GM12891 (cell line): ENCODE measurements around the gene NCKIPSD.

Experiments
- DNase-seq: peaks from one replicate; pipeline ENCODE4 v3.0.0; 2011; ENCODE audit warnings: low spot score; ENCODE audit not compliant: insufficient read length
- FAIRE-seq: peaks from 2 replicates; lab custom pipeline; 2011; peaks lifted over from hg19 to GRCh38; lab: Jason Lieb, UNC
- PAX5 ChIP-seq: IDR thresholded peaks from 2 replicates; pipeline ENCODE4 v1.6.1; 2011; ENCODE audit warnings: low read length, moderate library complexity, mild to moderate bottlenecking; ENCODE audit not compliant: insufficient read depth, severe bottlenecking
- POLR2A ChIP-seq: IDR thresholded peaks from 2 replicates; pipeline ENCODE4 v1.6.1; 2011; ENCODE audit warnings: low read depth, low read length, control low read depth
- POLR2AphosphoS5 ChIP-seq: IDR thresholded peaks from 2 replicates; pipeline ENCODE4 v1.6.1; 2011; ENCODE audit warnings: low read depth, low read length, control low read depth
- POU2F2 ChIP-seq: IDR thresholded peaks from 2 replicates; pipeline ENCODE4 v1.6.1; 2011; ENCODE audit warnings: low read depth, mild to moderate bottlenecking, control low read depth, low read length, moderate library complexity
- SPI1 ChIP-seq: IDR thresholded peaks from 2 replicates; pipeline ENCODE4 v1.6.1; 2011; ENCODE audit warnings: low read depth, low read length, control low read depth
- TAF1 ChIP-seq: IDR thresholded peaks from 2 replicates; pipeline ENCODE4 v1.6.1; 2011; ENCODE audit warnings: low read depth, low read length, control low read depth

Gene NCKIPSD

DNA sequence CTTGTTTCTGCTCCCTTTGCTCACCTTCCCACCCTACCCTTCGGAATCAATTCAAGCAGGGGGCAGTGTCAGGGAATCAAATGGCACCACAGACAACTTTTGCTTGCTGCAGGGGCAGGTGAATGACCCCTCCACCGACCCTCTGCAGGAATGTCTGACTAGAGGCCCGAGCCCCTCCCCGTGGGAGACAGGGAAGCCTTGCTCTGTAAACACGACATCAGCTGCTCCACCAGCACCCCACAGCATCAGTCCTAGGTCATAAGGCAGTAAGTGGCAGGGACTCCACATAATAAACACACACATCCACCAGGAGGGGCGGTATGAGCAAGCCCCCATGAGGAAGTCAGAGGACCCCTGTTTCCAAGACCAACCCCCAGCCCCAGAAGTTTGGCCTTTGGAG, 48.4 kb downstream of the NCKIPSD start:
- no peak for DNase-seq
- FAIRE-seq: no peak
- TF ChIP-seq TAF1 (no peak), POLR2A (no peak), POLR2AphosphoS5 (no peak), SPI1 (no peak), PAX5 (no peak), POU2F2 (no peak)

DNA sequence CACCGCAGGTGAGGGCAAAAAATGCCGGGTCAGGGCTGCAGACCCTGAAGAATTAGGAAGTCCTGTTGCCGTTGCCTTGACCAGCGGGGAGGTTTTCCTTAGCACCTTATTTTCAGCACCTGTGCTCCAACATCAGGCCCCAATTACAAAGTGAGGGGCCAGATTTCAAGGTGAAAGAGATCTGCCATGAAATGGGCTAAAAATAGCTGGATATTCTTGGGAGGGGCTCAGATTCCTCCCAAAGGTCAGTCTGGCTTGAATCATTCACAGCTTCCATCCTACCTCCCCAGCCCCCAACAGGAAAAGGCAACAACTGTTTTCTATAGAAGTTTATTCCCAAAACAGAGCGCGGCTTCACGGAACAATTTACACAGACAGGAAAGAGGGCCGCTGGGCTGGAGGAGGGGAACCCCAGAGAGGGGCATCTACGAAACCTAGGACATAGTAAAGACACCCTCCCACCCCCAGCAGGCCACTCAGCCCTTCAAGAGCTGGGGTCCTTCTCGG, 49.5 kb downstream of the NCKIPSD start:
- TF ChIP-seq POU2F2: no peak
- no peak for TF ChIP-seq POLR2AphosphoS5
- no peak for TF ChIP-seq POLR2A
- no peak for TF ChIP-seq TAF1
- TF ChIP-seq PAX5: no peak
- TF ChIP-seq SPI1: no peak
- FAIRE-seq (no peak), DNase-seq (no peak)

DNA sequence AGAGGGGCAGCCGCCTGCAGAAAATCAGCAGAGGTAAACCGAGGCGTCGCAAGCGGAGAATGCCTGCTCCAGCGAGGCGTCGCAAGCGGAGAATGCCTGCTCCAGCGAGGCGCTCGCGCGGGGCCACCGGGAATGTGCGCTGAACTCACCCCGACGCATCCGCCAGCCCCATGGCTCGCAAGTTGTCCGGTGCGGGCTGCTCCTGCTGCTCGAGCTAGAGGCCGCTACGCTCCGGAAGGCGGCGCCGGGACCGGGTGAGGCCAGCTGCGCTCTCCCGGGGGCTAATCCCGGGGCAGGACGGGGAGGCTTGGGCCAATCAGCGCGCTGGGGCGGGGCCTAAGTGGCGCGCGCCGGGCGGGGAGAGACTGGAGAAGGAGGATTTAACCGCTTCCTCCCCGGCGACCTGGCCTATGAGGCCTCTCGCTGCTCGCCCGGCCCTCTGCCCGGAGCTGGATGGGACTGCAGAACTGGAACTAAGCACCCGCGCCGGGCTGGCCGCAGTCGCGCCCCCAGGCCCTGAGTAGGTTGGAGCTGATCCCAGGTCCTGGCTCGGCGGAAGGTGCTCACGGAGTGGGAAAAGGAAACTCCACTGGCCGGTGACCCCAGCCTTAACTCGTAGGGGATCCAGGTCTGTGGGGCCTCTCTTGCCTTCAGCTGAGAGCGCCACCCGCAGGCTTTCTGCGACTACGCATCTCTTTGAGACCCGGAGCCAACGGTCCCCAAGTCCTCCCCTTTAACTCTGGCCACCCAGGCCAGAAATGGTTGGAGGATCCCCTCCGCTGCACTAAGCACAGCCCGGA, 50.3 kb downstream of the NCKIPSD start, which contains the start of gene SLC26A6:
TSS of gene SLC26A6 (minus strand) at position 240 of the 800 bp plus-strand sequence. CDS start at position 172, 68 bp downstream.
- TF ChIP-seq SPI1 (peak; percentile 44; the same call in 1 of the 2 replicates), POLR2AphosphoS5 (no peak), POLR2A (no peak), POU2F2 (no peak), TAF1 (no peak), PAX5 (no peak)
- FAIRE-seq: peak; percentile 99
- peak; percentile 100 for DNase-seq

DNA sequence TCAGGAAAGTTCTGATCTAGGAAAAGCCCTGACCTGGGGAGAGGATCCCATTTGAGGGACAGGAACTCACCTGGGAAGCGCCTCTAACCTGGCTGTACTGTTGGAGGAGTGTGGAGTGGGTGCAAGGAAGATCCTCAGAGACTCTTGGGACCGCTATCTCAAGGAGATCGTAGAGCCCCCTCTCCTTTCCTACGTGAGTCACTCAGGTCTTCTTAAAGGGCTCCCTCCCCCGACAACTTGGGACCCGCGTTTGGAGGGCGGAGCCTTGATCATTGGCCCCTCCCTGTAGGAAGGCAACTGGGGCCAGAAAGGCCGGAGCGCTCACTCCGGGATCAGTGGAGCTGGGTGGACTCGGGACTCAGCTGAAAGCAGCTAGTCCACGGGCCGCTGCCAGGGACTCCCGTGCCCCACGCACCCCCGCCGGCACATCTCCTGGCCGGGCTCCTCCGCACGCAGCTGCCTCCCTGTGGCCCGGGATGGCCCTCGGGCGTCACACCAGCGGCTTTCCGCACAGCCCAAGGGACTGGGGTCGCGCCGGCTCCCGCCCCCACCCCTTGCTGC, 51.0 kb downstream of the NCKIPSD start:
- DNase-seq (peak; percentile 75), FAIRE-seq (no peak)
- TF ChIP-seq SPI1: no peak

DNA sequence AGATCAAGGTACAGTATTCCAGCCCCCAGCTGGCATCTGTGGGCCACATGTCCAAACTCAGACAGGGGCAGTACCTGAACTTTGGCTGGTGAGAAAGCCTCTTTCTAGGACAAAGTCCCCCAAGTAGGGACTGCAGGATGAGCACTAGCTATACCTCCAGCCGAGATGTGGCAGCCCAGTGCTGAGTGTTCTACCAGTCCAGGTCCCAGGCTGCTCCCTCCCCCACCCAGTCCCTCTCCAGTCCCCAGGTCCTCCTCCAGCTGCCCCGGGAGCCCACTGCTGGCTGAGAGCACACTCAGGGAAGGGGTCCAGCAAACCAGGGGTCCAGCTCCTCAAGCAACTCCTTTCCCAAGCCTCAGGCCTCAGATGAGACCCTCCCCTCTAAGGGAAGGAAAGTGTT, 52.0 kb downstream of the NCKIPSD start:
- TF ChIP-seq TAF1 (no peak), PAX5 (no peak), SPI1 (no peak), POLR2A (no peak), POLR2AphosphoS5 (no peak), POU2F2 (no peak)
- FAIRE-seq (no peak), DNase-seq (no peak)

DNA sequence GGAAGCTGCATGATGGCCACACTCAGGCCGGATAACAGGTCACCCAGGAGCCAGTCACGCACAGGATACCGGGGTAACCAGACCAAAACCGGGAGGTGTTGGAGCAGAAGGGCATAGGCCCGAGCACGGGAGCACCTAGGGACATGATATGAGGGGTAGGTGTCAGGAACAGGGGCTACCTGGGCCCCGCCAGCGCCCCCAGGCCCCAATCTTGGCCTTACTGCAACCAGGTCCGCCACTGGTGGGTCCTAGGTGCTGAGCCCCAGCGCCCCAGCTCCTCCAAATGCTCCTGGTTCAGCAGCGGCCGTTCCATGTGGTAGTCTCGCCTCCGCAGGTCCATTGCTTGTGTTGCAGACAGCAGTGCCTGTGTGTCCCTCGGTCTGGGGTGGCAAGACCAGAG, 52.5 kb downstream of the NCKIPSD start:
- TF ChIP-seq PAX5 (no peak), TAF1 (no peak), SPI1 (no peak), POLR2AphosphoS5 (no peak), POLR2A (no peak), POU2F2 (no peak)
- DNase-seq: no peak
- no peak for FAIRE-seq

DNA sequence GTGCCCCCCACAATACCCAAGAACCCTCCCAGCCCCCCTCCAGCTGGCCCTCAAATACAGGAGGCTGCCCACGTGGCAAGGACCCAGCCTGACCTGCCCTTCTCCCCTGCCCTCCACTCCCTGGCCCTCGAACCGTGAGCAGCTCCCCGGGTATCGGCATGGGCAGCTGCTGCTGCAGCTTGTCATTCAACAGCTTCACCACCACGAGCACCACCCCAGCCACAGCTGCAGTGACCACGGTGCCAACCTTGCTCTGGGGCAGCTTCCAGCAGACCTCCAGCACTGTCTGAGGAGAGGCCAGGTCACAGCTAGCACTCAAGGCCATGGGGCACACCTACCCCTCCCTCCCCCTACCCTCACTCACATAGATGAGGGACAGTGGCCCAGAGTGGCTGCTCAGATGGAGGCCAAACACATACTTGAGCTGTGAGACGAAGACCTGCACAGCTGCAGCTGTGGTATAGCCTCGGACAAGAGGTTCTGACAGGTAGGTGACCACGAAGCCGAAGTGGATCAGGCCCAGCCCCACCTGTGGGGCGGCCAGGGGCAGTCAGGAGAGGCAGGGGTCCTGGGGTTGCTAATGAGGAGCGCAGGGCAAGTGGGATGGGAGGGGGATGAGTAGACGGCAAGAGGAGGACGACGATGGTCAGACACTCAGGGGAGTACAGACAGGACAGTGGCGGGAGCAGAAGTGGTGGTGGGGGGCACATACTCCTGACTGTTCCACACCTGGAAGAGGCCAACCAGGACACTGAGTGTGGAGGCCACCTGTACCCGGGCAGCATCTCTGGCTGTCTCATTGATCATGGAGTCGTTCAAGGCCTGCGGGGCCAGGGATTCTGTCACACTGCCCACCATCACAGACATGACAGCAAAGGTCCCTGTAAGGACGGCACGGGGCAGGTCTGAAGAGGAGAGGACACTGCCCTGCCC, 53.9 kb downstream of the NCKIPSD start:
- DNase-seq: no peak
- FAIRE-seq: no peak
- TF ChIP-seq POLR2A (no peak), SPI1 (no peak), POU2F2 (no peak), PAX5 (no peak), POLR2AphosphoS5 (no peak), TAF1 (no peak)

DNA sequence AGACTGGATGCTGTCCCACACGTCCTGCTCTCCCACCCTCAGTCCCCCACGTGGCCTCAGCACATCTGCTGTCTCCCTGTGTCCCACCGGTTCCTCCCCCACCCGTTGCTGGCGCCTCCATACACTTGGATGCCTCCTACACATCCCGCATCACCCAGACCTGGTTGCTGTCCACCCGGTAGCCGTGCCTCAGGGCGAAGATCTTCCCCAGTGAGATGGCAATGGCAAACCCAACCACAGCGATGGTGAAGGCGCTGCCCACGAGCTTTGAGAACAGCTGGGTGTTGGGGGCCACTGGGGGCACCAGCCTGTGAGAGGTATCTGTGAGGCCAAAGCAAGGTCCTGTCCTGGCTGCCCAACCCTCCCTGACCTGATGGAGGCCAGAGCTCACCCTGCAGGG, 54.9 kb downstream of the NCKIPSD start:
- FAIRE-seq (no peak), DNase-seq (no peak)

DNA sequence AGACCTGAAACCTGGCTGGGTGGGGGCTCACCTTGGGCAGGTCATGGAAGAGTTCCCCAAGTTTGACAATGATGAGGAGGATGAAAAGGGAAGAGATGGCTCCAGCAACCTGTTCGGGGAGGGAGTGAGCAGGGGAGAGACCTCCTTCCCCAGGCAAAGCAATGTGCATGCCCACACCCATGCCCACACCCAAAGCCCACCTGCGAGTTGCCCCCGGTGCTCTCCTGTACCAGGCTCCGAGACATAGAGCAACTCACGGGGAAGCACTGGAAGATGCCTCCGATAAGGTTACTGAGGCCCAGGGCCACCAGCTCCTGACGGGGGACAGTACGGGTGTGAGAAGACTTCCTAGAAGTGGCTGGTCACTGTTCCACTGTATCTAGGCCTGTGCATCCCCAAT, 55.3 kb downstream of the NCKIPSD start:
- TF ChIP-seq POLR2A (no peak), TAF1 (no peak), POLR2AphosphoS5 (no peak), POU2F2 (no peak), SPI1 (no peak), PAX5 (no peak)
- DNase-seq (no peak), FAIRE-seq (no peak)

More for the DNA sequence above, 54.9 kb downstream of the NCKIPSD start:
- TF ChIP-seq POU2F2 (no peak), POLR2AphosphoS5 (no peak), PAX5 (no peak), SPI1 (no peak), POLR2A (no peak), TAF1 (no peak)

DNA sequence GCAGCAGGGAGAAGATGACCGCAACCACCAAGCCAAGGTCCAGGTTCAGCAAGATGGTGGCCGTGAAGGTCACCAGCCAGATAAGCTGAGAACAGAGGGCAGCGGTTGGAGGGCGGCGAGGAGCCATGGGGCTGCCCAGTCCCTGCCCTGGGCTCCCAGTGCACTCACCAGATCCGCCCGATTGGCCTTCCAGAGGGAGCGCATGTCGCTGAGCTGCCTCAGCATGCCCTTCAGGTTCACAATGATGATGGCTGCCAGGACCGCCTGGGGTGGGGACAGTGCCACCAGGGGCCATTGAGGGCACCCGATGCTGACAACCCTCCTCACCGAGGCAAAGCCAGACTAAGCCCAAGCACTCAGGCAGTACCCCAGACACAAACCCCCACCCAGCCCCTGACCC, 55.8 kb downstream of the NCKIPSD start:
- FAIRE-seq (no peak), DNase-seq (no peak)
- TF ChIP-seq PAX5: no peak
- no peak for TF ChIP-seq POLR2A
- TF ChIP-seq TAF1: no peak
- no peak for TF ChIP-seq POU2F2
- no peak for TF ChIP-seq SPI1
- no peak for TF ChIP-seq POLR2AphosphoS5
